GM10248 (cell line): ENCODE measurements around the gene PLA2G3.
"Not testable (repeated sequence)": the region's sequence is repeated elsewhere in the genome, so short reads cannot be mapped to it uniquely, and the experiment has no call there.

ENCODE experiments used
- CTCF ChIA-PET: fragments of 300-600 bp; sonication (Branson Sonifier 250); formaldehyde crosslinking; extraction: SDS; loops from one replicate; lab custom pipeline; 2021; ENCODE audit warnings: antibody characterized with exemption; lab: Yijun Ruan, JAX
- POLR2A ChIA-PET: fragments of 350-650 bp; sonication (Branson Sonifier 250); formaldehyde crosslinking; extraction: SDS; loops from one replicate; lab custom pipeline; 2020; ENCODE audit warnings: antibody characterized with exemption; lab: Yijun Ruan, JAX
- DNase-seq: peaks from one replicate; pipeline ENCODE4 v3.0.0; 2012; ENCODE audit errors: extremely low spot score
- CTCF ChIP-seq: IDR thresholded peaks from 2 replicates; pipeline ENCODE4 v1.5.1; 2012; ENCODE audit warnings: mild to moderate bottlenecking, low read depth; ENCODE audit errors: extremely low read depth, missing control alignments, control extremely low read depth

PLA2G3 gene

GRCh38 chr22:31177420-31178162 is 37.3 kb upstream of the PLA2G3 start:
- POLR2A ChIA-PET, result no interaction called here
- CTCF ChIA-PET, result interaction anchor here (0.8 to 1.1 kb wide), 2 partner anchors 34 to 136 kb away, joined by 3 to 4 read pairs; partner anchors contain the start of gene LIMK2
- no peak for TF ChIP-seq CTCF
- DNase-seq, result no peak

- POLR2A ChIA-PET, result no interaction called here
Observed at GRCh38 chr22:31176923-31177322, 36.6 kb upstream of the PLA2G3 start.

GRCh38 chr22:31173386-31174145 is 33.3 kb upstream of the PLA2G3 start:
- ChIA-PET POLR2A (no interaction called here), CTCF (interaction anchor here (1.1 to 1.6 kb wide), 3 partner anchors 13 to 38 kb away, joined by 3 to 4 read pairs (median 3); no protein-coding TSS in a partner anchor)
- no peak for DNase-seq
- TF ChIP-seq CTCF, result no peak

More at GRCh38 chr22:31176923-31177322, 36.6 kb upstream of the PLA2G3 start:
- CTCF ChIA-PET, result interaction anchor here (1.1 kb wide), 1 partner anchor 137 kb away, joined by 4 read pairs; no protein-coding TSS in a partner anchor
- no peak for DNase-seq
- no peak for TF ChIP-seq CTCF

- POLR2A ChIA-PET, result interaction anchor here (0.6 kb wide), 1 partner anchor 10 kb away, joined by 3 read pairs; no protein-coding TSS in a partner anchor
- not testable (repeated sequence) for DNase-seq
Observed at GRCh38 chr22:31171734-31172133, 31.4 kb upstream of the PLA2G3 start.

GRCh38 chr22:31170971-31171370 is 30.7 kb upstream of the PLA2G3 start:
- CTCF ChIA-PET, result no interaction called here
- no peak for DNase-seq
- POLR2A ChIA-PET, result interaction anchor here (0.6 kb wide), 1 partner anchor 9 kb away, joined by 3 read pairs; no protein-coding TSS in a partner anchor

More at GRCh38 chr22:31171734-31172133, 31.4 kb upstream of the PLA2G3 start:
- CTCF ChIA-PET, result not testable (repeated sequence)

GRCh38 chr22:31162015-31162765 is 21.9 kb upstream of the PLA2G3 start:
- CTCF ChIA-PET, result interaction anchor here (1.0 to 2.2 kb wide), 4 partner anchors 17 to 77 kb away, joined by 3 to 7 read pairs (median 4); partner anchors contain the start of gene LIMK2
- POLR2A ChIA-PET, result no interaction called here
- DNase-seq, result no peak
- TF ChIP-seq CTCF, result no peak

More at GRCh38 chr22:31170971-31171370, 30.7 kb upstream of the PLA2G3 start:
- no peak for TF ChIP-seq CTCF
